ENCODE data around the gene FGF2. TPM values are rescaled to one million over a fixed set of nuclear protein-coding genes. Genes with fewer than 3 reads are reported as not detected.

The FGF2 gene
- total RNA-seq, 1 experiment from 2014 or later, result 99.0 TPM

DNA sequence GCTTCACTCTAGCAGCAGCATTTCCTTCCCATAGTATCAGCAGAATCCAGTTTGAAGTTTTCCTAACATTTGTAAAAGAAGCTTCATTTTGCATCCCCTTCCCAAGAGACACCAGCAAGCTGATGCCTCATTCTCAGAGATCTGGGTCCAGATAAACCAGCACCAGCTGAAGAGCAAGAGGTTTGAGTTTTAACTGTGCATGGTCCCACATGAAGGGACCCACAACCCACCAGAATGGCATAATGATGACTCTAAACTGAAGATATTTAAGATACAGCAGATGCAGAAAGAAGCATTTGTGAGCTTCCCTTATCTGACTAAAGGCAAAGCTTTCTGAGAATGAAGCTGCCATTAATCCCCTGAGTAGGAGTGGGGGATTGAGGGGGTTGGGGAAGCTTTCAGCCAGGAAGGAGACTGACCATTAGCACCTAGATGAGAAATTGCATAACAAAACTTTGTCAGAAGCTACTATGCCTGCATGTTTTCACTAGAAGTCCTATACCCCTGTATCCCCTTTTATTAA, 77.2 kb downstream of the FGF2 start:
- no peak overlapping the region for H3K4me3 Mint-ChIP-seq
- H3T11ph ChIP-seq (ENCODE audit: low read length), result no peak overlapping the region
- no peaks in the 10 kb centered on the region for H4K20me1 ChIP-seq (ENCODE audit: control insufficient read depth, insufficient read depth, insufficient read length)
- TF ChIP-seq, protein P1, sequence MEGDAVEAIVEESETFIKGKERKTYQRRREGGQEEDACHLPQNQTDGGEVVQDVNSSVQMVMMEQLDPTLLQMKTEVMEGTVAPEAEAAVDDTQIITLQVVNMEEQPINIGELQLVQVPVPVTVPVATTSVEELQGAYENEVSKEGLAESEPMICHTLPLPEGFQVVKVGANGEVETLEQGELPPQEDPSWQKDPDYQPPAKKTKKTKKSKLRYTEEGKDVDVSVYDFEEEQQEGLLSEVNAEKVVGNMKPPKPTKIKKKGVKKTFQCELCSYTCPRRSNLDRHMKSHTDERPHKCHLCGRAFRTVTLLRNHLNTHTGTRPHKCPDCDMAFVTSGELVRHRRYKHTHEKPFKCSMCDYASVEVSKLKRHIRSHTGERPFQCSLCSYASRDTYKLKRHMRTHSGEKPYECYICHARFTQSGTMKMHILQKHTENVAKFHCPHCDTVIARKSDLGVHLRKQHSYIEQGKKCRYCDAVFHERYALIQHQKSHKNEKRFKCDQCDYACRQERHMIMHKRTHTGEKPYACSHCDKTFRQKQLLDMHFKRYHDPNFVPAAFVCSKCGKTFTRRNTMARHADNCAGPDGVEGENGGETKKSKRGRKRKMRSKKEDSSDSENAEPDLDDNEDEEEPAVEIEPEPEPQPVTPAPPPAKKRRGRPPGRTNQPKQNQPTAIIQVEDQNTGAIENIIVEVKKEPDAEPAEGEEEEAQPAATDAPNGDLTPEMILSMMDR (conservative IDR thresholded peaks at IDR 0.05), result no peak
- H3K9me3 ChIP-seq (ENCODE audit: control insufficient read depth, low read depth, low read length), result no peaks in the 10 kb centered on the region
- H3K9ac ChIP-seq (ENCODE audit: extremely low read depth, insufficient read length, low read length), result no peak overlapping the region
- no peaks in the 10 kb centered on the region for H3K79me1 ChIP-seq (ENCODE audit: insufficient read depth, low read depth, low read length, poor library complexity, severe bottlenecking)
- no peaks in the 10 kb centered on the region for H3K23me2 ChIP-seq (ENCODE audit: insufficient read length, low read depth, low read length, poor library complexity, severe bottlenecking)
- no peak overlapping the region for H2BK120ac ChIP-seq (ENCODE audit: low read depth, low read length, poor library complexity, severe bottlenecking)
- H3K36me3 Mint-ChIP-seq (ENCODE audit: insufficient read depth in 1 of 3, low read depth in 3 of 3), result peaks cover 7 to 15% (median 12%) of the 10 kb centered on the region in 3 experiments; a peak in 6 of 7 replicates
- no peak for DNase-seq
- H3K4ac ChIP-seq (ENCODE audit: low read depth, low read length), result no peak overlapping the region
- H2AFZ ChIP-seq (ENCODE audit: low read length), result no peak overlapping the region
- H3K27me3 Mint-ChIP-seq (ENCODE audit: low read depth), result no peaks in the 10 kb centered on the region
- H2AK5ac ChIP-seq (ENCODE audit: insufficient read length, low read length), result no peak overlapping the region
- no peak overlapping the region for H4K5ac ChIP-seq (ENCODE audit: insufficient read length, low read depth, low read length)
- H3K18ac ChIP-seq (ENCODE audit: insufficient read length, low read depth, low read length), result no peak overlapping the region
- H3K27ac Mint-ChIP-seq, result peak overlapping the region; percentile 37 to 92 (median 68); a peak in 6 of 7 replicates
- H2BK15ac ChIP-seq (ENCODE audit: low read depth, low read length), result no peak overlapping the region
- no peak overlapping the region for H4K91ac ChIP-seq (ENCODE audit: insufficient read length, low read depth, low read length)
- no peak overlapping the region for H3K4me2 ChIP-seq (ENCODE audit: insufficient read depth, insufficient read length, low read length)
- H3K4me1 ChIP-seq (ENCODE audit: insufficient read depth, low read length), result no peaks in the 10 kb centered on the region; the same call in 1 of the 2 replicates
- no peak overlapping the region for H3K56ac ChIP-seq (ENCODE audit: insufficient read length, low read depth, low read length)
- no peaks in the 10 kb centered on the region for H3K79me2 ChIP-seq (ENCODE audit: insufficient read depth, low read length)
- H2BK12ac ChIP-seq (ENCODE audit: insufficient read length, low read depth, low read length), result no peak overlapping the region
- H2BK20ac ChIP-seq (ENCODE audit: low read depth, low read length, poor library complexity, severe bottlenecking), result no peak overlapping the region
- no peak overlapping the region for H2BK5ac ChIP-seq (ENCODE audit: insufficient read length, low read length)
- H4K8ac ChIP-seq (replicated peaks; ENCODE audit: insufficient read length, low read depth, low read length), result no peak overlapping the region
- H3K14ac ChIP-seq (ENCODE audit: insufficient read depth, low read length), result no peak overlapping the region
- H3K4me1 Mint-ChIP-seq, result peaks cover 27 to 45% of the 10 kb centered on the region in 2 experiments
- H3K27me3 ChIP-seq (ENCODE audit: insufficient read depth, low read length), result no peaks in the 10 kb centered on the region
- H3K27ac ChIP-seq (ENCODE audit: insufficient read length, low read depth, low read length), result no peak overlapping the region
- no peaks in the 10 kb centered on the region; a peak in 1 of 5 replicates for H3K9me3 Mint-ChIP-seq
- H3K23ac ChIP-seq (ENCODE audit: insufficient read length, low read depth, low read length), result no peak overlapping the region

Measured in H9 (cell line).